Stromal cell of bone marrow (primary cell): ENCODE results near the gene THOC6.

Experiments
- DNase-seq: peaks from one replicate; pipeline ENCODE4 v3.0.0-alpha.2; 2012; ENCODE audit warnings: low read depth

The THOC6 gene

GRCh38 chr16:3023669-3024478 is at the start of gene THOC6, which contains the start of gene HCFC1R1:
Gene THOC6, plus strand, starts transcription at chr16:3024035. Its CDS starts 292 bp downstream, at chr16:3024327.
Gene HCFC1R1, minus strand, starts transcription at chr16:3023942. Its CDS starts 1 bp downstream, at chr16:3023941.
- peak; percentile 96 for DNase-seq

- DNase-seq = no peak
These were observed 49.3 kb upstream of the THOC6 start for GRCh38 chr16:2974319-2975056.

GRCh38 chr16:2975161-2975795 is 48.6 kb upstream of the THOC6 start:
- DNase-seq = no peak

- DNase-seq = no peak
These were observed 47.6 kb upstream of the THOC6 start for GRCh38 chr16:2976201-2976600.

- DNase-seq = no peak
These were observed 47.2 kb upstream of the THOC6 start for GRCh38 chr16:2976673-2977072.

GRCh38 chr16:2977440-2977839 is 46.4 kb upstream of the THOC6 start:
- DNase-seq = no peak

GRCh38 chr16:2979669-2980226 is 44.1 kb upstream of the THOC6 start:
- no peak for DNase-seq

GRCh38 chr16:2980227-2981176 is 43.3 kb upstream of the THOC6 start, which contains the start of gene PKMYT1:
Gene PKMYT1, minus strand, starts transcription at chr16:2980446. Its CDS starts 789 bp downstream, at chr16:2979657.
- DNase-seq = peak; percentile 72

GRCh38 chr16:2981177-2981898 is 42.5 kb upstream of the THOC6 start:
- DNase-seq = no peak

GRCh38 chr16:2981899-2982250 is 42.0 kb upstream of the THOC6 start:
- DNase-seq = no peak

- no peak for DNase-seq
These were observed 41.4 kb upstream of the THOC6 start for GRCh38 chr16:2982402-2982801.

GRCh38 chr16:2983706-2984136 is 40.1 kb upstream of the THOC6 start:
- DNase-seq = peak; percentile 65

GRCh38 chr16:2985462-2985861 is 38.4 kb upstream of the THOC6 start:
- DNase-seq = no peak

GRCh38 chr16:2985893-2986355 is 37.9 kb upstream of the THOC6 start:
- DNase-seq = no peak

GRCh38 chr16:2986623-2987188 is 37.1 kb upstream of the THOC6 start:
- DNase-seq = no peak

- DNase-seq = no peak
These were observed 36.5 kb upstream of the THOC6 start for GRCh38 chr16:2987286-2987685.

- DNase-seq = no peak
These were observed 36.0 kb upstream of the THOC6 start for GRCh38 chr16:2987833-2988232.

GRCh38 chr16:2988590-2989099 is 35.2 kb upstream of the THOC6 start:
- no peak for DNase-seq

GRCh38 chr16:2990891-2991290 is 32.9 kb upstream of the THOC6 start:
- DNase-seq = no peak
